Middle frontal gyrus (tissue), 1 donor: ENCODE measurements around the gene GAB3.
"Not testable (repeated sequence)": the region's sequence is repeated elsewhere in the genome, so short reads cannot be mapped to it uniquely, and the experiment has no call there.

Experiments
- DNase-seq: peaks from one replicate; pipeline ENCODE4 v3.0.0-alpha.2; 2015; ENCODE audit warnings: low spot score; ENCODE audit errors: extremely low spot score

The GAB3 gene

GRCh38 chrX:154657226-154657805 lies 93.6 kb downstream of the GAB3 start:
- no peak for DNase-seq

DNA sequence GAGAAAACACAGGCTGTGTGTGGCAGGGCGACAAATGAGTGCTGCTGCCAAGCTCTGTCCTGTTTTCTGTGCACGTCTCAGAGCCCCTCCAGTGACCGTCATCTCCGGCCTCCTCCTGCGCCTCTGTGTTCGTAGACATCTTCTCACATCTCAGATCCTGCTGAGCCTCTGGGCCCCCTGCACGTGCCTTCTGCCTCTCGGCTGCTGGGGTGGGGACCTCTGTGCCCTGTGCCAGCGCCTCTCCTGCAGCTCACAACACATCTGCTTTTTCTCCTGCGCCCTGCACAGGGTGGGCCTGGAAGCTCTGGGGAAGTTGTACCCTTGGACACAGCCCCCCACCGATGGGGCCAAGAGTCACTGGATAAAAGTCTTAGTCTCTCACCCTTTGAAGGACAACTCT lies 95.1 kb downstream of the GAB3 start:
- DNase-seq: no peak

DNA sequence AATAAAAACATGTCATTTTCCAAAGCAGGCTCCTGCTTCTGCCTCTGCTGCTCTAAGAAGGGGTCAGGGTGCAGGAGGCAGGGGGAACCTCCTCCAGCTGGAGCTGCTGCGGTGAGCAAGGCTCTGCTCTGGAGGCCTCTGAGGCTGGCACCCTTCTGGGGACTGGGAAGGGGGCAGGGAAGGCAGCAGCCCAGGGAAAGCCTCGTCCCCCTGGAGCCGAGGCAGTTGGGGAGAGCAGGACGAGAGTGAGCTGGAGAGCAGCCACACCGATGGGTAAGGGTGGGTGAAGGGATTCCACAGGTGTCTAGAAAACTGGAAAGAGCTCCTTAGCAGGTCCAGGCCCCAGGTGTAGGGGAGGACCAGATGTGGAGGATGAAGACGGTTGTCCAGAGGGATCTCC lies 95.5 kb downstream of the GAB3 start:
- no peak for DNase-seq

GRCh38 chrX:154654925-154655324 lies 96.0 kb downstream of the GAB3 start:
- DNase-seq: no peak

DNA sequence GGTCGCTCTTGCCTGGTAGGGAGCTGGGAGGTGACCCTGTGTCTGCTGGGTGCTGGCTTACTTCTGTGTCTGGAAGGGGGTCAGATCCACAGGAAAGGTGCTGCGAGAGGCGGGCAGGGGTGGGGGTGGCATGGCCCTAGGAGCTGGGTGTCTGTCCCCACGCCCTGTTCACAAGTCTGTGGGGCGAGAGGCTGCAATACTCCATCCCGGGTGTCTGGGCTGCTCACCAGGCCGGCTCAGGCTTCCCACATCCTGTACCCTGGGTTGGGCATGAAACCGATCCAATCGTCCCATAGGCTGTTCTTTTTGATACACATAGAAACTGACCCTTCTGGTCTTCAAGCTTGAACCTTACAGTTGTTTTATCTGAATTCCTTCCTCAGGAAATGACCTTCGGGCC lies 96.5 kb downstream of the GAB3 start:
- DNase-seq: no peak

DNA sequence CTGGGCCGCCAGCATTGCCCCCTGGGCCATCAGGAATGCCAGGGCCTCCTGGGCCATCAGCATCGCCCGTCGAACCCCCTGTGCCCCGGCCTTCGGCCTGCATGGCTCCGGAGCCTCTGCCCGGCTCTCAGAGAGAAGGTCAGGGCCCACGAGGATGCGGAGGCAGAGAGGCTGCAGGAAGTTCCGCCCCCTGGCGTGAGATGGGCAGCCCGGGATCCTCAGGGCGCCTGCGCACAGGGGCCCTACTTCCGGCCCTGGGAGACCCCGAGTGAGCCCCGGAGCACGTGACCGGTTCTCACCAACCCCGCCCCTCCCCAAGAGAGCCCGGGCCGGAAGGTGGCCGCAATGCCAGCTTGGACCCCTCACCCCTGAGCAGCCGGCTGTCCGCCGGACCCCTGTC lies 97.5 kb downstream of the GAB3 start, which contains the start of gene CTAG2:
CTAG2 (minus strand) TSS at position 167 of the 400 bp plus-strand sequence; CDS start at position 103, 64 bp downstream.
- not testable (repeated sequence) for DNase-seq

DNA sequence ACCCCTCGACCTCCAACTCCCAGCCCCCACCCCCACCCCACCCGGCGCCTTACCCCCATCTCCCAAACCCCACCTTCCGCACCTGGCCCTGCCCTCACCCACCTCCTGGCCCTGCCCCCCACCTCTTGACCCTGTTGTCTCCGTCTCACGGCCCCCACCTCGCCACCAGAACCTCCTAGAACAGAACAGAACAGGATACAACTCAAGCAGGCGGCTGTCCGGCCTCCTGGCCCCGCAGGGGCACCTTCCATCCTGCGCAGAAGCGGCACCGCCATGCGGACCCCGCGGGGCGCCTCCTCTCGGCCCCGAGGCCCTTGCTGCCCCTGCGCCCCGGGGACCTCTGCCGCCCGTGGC lies 97.9 kb downstream of the GAB3 start:
- DNase-seq: no peak

DNA sequence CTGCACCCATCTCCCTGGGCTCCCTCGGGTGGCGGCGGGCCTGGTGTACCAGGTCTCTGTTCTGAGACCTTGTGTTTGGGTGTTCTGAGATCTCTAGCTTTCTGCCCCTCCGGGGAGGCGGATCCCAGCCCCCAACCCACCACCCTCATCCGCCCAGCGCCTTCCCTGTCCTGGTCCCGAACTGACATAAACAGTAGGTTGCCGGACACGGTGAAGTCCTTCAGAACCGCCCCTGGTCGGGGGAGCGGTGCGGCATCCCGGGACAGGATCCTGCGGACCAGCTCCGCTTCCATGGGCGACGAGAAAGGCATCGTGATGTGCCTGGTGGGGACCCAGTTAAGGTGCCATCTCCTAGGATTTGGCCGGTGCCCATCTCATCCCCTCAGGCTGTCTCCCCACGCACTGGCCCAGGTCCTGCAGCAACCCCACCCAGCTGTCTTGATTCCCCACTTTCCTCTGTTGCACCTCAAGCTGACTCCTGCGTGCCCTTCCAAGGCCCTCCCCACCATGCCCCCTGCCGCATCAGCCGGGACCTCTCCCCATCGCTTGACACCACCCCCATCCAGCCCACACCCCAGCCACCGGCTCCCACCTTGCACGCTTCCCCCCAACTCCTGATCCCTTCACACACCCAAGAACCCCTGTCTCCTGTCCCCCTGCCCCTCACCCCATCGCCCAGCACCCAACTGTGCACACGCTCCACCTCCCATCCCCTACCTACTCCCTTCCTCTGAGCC lies 98.4 kb downstream of the GAB3 start:
- DNase-seq: no peak

DNA sequence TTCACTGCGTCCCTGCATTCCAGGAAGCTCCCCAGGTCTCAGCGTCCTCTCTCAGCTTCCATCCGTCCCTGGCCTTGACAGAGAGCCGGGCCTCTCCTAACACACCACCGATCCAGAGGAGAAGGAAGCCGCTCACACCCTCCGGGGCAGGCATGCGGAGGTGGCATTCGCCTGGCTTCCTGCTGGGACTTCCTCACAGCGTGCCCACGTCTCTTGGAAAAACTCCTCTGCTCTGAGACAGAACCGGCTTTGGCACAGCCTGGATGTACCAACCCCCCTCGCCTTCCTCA lies 100.7 kb downstream of the GAB3 start:
- DNase-seq: peak; percentile 3

DNA sequence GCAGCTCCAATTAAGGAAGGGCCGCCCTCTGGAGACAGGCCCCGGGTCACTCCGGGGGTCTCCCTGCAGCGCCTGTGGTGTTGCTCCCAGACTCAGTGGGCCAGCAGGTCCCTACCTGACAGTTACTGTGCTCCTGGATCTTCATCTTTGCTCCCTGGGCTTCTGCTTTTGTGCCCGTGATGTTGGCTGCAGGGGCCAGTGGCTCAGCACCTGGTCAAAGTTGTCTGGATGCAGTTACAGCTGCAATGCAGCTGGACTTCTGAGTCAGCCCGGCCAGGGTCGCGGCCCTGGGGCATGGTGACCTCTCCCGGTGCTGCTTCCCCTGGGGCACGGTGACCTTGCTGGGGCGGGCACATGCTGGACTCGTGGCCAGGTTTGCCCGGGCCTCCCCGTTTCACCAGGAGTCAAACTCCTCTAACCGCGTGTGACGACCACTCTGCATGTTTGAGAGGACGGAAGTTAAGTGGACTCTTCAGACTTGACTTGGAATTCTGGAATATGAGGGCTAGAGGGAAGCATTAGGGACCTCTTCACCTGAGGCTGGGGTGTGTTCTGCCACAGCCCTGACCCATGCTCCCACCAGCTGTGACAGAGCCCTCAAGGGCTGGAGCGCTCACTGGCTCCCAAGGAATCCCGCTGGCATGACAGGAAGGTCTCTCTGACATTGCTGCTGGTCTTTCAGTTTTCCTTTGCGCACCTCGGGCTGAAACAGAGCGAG lies 101.2 kb downstream of the GAB3 start:
- DNase-seq: no peak

- DNase-seq: no peak
These were observed 101.9 kb downstream of the GAB3 start for GRCh38 chrX:154648931-154649330.

GRCh38 chrX:154645745-154646378 lies 105.0 kb downstream of the GAB3 start:
- DNase-seq: not testable (repeated sequence)

DNA sequence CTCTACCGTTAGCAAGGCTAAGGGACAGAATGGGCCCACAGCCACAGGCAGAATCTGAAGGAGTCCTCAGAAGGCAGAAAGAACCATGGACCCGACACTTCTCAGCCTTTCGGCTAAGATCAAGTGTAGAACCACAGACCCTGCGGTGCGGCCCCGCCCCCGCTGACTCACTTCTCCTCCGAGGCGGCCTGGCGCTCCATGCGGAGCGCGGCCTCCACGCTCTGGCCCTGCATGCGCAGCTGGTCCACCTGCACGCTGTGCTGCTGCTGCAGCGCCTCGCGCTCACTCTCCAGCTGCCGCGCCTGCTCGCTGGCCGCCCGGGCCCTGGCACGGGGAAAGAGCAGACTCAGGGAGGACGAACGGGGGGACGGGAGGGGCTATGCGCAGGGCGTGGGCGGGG lies 107.2 kb downstream of the GAB3 start:
- not testable (repeated sequence) for DNase-seq

GRCh38 chrX:154641740-154642139 lies 109.1 kb downstream of the GAB3 start:
- DNase-seq: not testable (repeated sequence)

DNA sequence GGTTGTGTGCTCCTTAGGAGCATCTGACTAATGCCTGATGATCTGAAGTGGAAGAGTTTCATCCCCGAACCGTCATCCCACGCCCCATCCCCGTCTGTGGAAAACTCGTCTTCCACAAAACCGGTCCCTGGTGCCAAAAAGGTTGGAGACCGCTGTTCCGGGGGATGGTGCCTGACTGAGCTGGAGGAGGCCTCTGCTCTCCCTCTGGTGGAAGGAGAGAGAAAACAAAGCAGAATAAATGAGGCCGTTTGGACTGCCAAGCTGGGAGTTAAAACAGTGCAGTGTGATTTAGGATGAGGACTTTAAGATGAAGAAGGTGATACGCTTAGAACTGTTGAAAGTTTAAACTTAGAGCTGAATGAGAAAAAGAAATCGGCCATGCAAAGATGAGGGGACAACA lies 117.2 kb downstream of the GAB3 start:
- DNase-seq: not testable (repeated sequence)

DNA sequence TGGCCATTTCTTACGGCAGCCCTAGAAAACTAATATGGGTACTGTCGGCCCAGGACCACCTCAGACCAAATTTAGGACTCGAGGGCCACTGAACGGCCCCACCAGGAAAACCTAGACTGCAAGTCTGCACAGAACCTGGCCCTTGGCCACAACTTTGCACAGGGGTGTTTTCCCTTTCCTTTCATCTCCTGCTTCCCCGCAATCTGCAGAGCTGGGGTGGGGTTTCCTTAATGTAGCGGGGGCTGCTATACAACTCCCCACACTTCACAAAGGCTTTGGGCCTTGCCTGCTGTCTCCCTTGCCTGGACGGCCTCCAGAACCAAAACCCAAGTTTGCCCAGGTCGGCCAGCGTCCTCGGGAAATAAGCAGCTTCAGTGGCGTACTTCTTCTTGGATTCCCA lies 119.9 kb downstream of the GAB3 start:
- not testable (repeated sequence) for DNase-seq

GRCh38 chrX:154628960-154629359 lies 121.9 kb downstream of the GAB3 start:
- DNase-seq: not testable (repeated sequence)
